Measurements from ENCODE around the gene PPP2R1B.
"Not testable (repeated sequence)": the region's sequence is repeated elsewhere in the genome, so short reads cannot be mapped to it uniquely, and the experiment has no call there.

Gene PPP2R1B

GRCh38 chr11:111785886-111786412 is 19.8 kb upstream of the PPP2R1B start:
- in situ Hi-C loops (cut with HindIII; ENCODE audit: low pct_ligation_motif_present, low pct_unique_long_range_greater_than_20kb, low sequenced_read_pairs), result no loop called here
- DNase-seq, result no peak

DNA sequence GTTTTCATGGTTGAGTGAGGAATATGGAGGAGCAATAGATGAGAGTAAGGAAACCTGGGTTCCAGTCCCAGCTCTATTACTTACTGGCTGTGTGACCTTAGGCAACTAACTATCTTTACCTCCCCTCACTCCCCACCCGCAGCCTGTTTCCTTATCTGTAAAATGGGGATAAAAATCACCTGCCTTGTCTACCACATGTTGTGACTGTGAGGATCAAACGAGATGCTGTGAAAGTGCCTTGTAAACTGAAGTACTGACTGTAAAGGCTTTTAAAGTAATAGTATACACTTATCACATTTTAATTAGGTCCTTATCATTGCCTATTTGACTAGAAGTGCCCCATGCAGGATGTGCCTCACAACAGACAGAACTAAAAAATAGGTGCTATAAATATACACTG is 18.9 kb upstream of the PPP2R1B start:
- DNase-seq, result no peak
- in situ Hi-C loops (cut with HindIII; ENCODE audit: low pct_ligation_motif_present, low pct_unique_long_range_greater_than_20kb, low sequenced_read_pairs), result no loop called here

DNA sequence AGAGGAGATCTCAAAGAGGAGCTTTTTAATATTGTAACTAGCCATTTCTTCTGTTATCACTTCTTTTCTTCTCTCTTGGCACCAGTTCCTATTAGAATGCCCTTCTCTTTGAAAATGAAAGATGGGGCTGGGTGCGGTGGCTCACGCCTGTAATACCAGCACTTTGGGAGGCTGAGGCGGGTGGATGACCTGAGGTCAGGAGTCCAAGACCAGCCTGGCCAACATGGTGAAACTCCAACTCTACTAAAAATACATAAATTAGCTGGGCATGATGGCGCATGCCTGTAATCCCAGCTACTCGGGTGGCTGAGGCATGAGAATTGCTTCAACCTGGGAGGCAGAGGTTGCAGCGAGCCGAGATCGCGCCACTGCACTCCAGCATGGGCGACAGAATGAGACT is 18.1 kb upstream of the PPP2R1B start:
- in situ Hi-C loops (cut with HindIII; ENCODE audit: low pct_ligation_motif_present, low pct_unique_long_range_greater_than_20kb, low sequenced_read_pairs); DNase-seq: not testable (repeated sequence)

DNA sequence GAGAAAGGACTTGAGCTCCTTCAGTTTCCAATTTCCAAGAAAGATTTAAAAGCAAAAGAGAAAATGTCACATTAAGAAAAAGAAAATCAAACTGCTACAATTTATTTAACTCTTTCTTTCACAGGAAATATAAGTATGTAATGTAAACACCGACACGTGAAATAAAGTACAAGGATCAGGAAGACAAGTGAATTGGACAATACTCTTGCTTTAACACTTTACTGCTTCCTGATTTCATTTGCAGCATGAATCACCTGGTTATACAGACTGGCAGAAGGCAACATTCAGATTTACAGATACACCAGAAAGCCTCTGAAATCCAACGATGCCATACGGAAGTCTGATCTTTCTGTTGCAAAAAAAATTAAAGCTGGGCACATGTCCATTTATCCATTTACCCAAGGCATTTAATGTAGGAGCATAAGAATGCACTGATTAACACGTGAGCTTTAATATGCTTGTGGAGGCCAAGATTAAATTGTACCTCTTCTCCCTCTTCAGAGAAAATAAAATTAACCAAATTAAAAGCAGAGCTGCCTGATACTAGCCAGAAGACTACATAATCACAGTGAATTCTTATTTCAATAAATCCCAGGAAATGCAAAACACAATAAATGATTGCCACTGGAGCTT is 16.0 kb upstream of the PPP2R1B start:
- in situ Hi-C loops (cut with HindIII; ENCODE audit: low pct_ligation_motif_present, low pct_unique_long_range_greater_than_20kb, low sequenced_read_pairs), result no loop called here
- no peak for DNase-seq

DNA sequence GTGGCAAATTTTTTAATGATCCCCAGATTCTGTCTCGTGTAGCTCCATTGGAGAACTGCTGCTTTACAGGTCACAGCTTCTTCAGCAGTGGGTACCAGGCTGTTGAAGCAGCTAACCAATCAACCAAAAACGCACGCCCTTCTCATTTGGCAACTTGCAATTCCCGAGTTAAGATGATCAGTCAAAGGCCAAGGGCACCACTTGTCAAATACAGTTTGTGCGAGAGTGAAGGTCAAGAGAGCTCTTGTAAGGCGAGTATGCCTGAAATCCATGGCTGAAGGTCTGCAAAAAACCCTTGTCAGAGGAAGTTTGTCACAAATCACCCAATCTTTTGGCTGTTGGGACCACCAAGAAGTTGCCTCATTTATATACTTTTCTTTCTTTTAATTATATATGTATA is 12.9 kb upstream of the PPP2R1B start:
- in situ Hi-C loops (cut with HindIII; ENCODE audit: low pct_ligation_motif_present, low pct_unique_long_range_greater_than_20kb, low sequenced_read_pairs), result no loop called here

GRCh38 chr11:111778047-111778558 is 11.9 kb upstream of the PPP2R1B start:
- no peak for DNase-seq
- in situ Hi-C loops (cut with HindIII; ENCODE audit: low pct_ligation_motif_present, low pct_unique_long_range_greater_than_20kb, low sequenced_read_pairs), result no loop called here

More for the DNA sequence above, 12.9 kb upstream of the PPP2R1B start:
- DNase-seq, result no peak

DNA sequence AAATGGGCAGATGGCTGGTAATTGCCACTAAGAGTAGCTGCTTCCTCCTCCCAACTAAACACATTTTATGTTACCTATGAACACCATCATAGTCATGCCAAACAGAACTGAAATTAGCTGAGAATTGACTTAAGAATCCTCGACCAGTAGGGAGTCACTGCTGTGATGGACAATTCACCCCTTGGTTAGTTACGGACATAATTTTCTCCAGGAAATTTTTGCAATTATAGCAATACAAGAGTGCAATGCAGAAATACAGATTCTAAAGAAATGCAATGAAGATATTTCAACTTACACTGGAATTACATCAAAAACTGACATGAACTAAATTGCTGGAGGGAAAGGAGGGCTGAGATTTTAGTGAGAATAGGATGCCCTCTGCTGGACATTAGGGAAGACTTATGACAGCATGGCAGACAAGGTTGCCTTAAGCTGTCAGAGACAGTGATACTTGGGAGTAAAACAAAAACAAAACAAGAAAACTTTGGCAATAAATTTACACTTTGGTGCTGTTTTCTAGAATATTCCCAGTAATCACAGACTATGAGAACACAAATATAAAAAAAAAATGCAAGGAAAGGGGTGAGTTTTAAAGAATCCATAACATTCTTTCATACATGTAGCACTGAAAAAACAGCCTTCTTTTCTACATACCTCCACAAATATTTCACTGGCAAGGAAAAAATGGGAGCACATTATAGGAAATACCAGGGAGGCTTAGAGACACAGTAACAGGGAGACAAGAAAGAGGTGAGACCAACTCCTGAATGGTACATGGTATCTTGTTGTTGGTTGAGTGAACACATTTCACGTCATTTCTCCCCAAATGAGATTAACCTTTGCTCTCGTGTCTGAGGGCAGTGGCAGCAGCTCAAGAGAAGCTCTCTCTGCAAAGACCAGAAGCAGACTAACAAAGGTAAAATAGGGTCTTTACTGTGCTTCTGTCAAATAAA is 11.2 kb upstream of the PPP2R1B start:
- in situ Hi-C loops (cut with HindIII; ENCODE audit: low pct_ligation_motif_present, low pct_unique_long_range_greater_than_20kb, low sequenced_read_pairs), result no loop called here
- DNase-seq, result peak; percentile 64

DNA sequence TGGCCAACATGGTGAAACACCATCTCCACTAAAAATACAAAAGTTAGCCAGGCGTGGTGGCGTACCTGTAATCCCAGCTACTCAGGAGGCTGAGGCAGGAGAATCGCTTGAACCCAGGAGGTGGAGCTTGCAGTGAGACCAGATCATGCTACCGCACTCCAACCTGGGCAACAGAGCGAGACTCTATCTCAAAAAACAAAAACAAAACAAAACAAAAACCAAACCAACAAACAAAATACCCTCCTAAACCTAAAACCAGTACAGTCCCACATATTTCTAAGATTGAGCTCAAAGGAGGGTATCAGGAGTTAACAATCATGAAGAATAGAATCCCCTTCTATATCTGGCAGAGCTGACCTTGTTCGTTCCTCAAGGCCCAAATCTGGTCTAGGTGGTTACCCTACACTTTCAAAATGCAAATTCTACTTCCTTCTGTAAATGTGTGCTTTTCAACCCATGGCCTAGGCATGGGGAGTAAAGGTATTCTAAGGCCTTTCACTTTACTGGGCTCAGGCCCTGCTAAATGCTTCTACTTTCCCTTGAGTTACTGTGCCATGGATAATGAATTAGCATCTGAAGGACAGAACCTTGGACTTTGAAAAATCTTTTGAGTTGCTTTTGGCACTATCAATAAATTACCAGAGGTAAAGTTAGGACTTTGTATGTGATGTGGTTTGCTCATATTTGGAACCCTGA is 10.4 kb upstream of the PPP2R1B start:
- DNase-seq, result no peak
- in situ Hi-C loops (cut with HindIII; ENCODE audit: low pct_ligation_motif_present, low pct_unique_long_range_greater_than_20kb, low sequenced_read_pairs), result no loop called here

GRCh38 chr11:111774955-111775710 is 8.9 kb upstream of the PPP2R1B start:
- no peak for DNase-seq
- in situ Hi-C loops (cut with HindIII; ENCODE audit: low pct_ligation_motif_present, low pct_unique_long_range_greater_than_20kb, low sequenced_read_pairs), result no loop called here

DNA sequence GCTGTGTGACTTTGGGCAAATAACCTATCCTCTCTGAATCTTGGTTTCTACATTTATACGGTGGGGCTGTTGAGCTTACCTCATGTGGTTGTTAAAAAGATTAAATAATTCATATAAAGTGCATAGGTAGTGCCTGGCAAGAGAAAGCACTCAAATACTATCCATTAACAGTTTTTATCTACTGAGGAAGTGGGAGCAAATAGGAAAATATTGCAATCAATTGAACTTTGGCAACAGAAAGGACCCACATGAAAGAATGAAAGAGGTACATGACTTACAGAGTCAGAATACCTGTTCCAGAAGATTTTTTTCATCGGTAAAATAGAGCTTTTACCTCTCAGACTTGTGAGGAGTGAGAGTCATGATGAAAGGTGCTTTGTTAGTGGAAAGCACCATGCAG is 6.3 kb upstream of the PPP2R1B start:
- in situ Hi-C loops (cut with HindIII; ENCODE audit: low pct_ligation_motif_present, low pct_unique_long_range_greater_than_20kb, low sequenced_read_pairs), result no loop called here
- no peak for DNase-seq

- in situ Hi-C loops (cut with HindIII; ENCODE audit: low pct_ligation_motif_present, low pct_unique_long_range_greater_than_20kb, low sequenced_read_pairs); DNase-seq: not testable (repeated sequence)
These were observed 5.0 kb upstream of the PPP2R1B start for GRCh38 chr11:111771205-111771604.

DNA sequence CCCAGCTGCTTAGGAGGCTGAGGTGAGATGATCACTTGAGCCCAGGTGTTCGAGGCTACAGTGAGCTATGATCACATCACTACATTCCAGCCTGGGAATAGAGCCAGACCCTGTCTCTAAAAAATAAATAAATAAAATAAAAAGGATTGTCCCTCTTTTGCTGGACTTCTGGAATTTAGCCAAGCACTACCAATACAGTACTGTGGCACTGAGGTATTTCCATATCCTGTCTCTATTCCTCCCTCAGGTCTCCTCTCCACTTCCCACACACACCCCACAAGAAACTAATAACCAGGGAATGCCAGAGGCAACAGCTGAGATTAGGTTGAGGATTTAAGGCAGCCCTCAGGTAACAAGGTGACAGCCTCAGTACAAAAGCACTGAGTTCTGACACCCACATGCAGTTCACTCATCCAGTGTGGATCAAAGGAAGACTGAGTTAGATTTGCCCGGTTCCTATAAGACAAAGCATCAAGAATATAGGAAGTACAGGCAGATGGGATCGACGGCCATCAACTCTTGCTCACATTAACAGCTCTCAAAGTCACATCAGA is 4.5 kb upstream of the PPP2R1B start:
- in situ Hi-C loops (cut with HindIII; ENCODE audit: low pct_ligation_motif_present, low pct_unique_long_range_greater_than_20kb, low sequenced_read_pairs), result no loop called here
- no peak for DNase-seq

DNA sequence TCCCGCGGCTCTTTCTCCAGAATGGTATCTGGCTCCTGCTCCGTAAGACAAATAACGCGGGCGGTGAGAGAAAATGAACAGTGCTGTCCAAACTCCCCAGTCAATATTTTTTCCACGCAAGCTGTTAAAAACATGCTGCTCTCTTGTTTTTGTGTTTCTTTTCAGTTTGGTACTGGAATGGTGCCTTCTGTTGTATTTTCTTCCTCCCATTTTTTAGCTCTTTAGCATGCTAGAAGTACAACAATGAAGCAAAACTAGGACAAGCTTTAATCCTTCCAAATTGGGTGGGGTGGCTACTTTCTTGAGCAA is 599 bp upstream of the PPP2R1B start:
- in situ Hi-C loops (cut with HindIII; ENCODE audit: low pct_ligation_motif_present, low pct_unique_long_range_greater_than_20kb, low sequenced_read_pairs), result no loop called here

GRCh38 chr11:111765320-111765983 is 737 bp downstream of the PPP2R1B start:
- in situ Hi-C loops (cut with HindIII; ENCODE audit: low pct_ligation_motif_present, low pct_unique_long_range_greater_than_20kb, low sequenced_read_pairs), result no loop called here
- DNase-seq, result no peak

More for the DNA sequence above, 599 bp upstream of the PPP2R1B start:
- DNase-seq, result no peak

- no peak for DNase-seq
- in situ Hi-C loops (cut with HindIII; ENCODE audit: low pct_ligation_motif_present, low pct_unique_long_range_greater_than_20kb, low sequenced_read_pairs), result no loop called here
These were observed 1.6 kb downstream of the PPP2R1B start for GRCh38 chr11:111764621-111765020.

DNA sequence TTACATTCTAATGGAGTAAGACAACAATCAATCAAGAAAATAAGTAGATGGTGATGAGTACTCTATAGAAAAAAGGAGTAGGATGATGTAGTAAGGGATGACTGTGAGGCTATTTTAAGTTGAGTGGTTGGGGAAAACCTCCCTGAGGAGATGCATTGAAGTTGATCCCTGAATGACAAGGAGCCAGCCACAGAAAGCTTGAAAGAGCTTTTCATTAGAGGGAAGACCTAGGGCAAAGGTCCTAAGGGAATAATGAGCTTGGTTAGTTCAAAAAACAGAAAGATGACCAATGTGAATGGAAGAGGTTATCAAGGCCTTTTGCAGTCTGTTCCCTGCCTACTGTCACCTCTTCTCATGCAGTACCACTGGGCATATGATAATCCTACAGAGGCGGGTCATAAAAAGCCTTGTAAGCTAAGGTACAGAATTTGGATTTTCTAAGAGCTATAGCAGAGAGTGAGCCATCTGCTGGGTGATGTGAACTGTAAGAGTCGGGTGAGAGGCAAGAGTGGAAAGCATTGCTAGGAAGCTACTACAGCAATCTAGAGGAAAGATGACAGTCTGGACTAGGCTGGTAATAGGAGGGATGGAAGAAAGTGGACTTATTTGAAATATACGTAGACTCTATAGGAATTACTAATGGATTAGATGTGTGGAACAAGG is 3.1 kb downstream of the PPP2R1B start:
- DNase-seq, result no peak
- in situ Hi-C loops (cut with HindIII; ENCODE audit: low pct_ligation_motif_present, low pct_unique_long_range_greater_than_20kb, low sequenced_read_pairs), result no loop called here

- in situ Hi-C loops (cut with HindIII; ENCODE audit: low pct_ligation_motif_present, low pct_unique_long_range_greater_than_20kb, low sequenced_read_pairs), result no loop called here
- DNase-seq, result no peak
These were observed 3.7 kb downstream of the PPP2R1B start for GRCh38 chr11:111762526-111762925.
